ENCODE data around the gene PDZD8.

PDZD8 gene

GRCh38 chr10:117339578-117339977 lies 35.7 kb downstream of the PDZD8 start:
- no peak overlapping the region for H3K4me3 ChIP-seq (ENCODE audit: low read depth, low read length)
- DNase-seq (ENCODE audit: low read depth): no peak
- no peak for TF ChIP-seq CTCF (IDR thresholded peaks at IDR 0.05; ENCODE audit: low read depth, low read length, missing control alignments)

- no peak for TF ChIP-seq CTCF (IDR thresholded peaks at IDR 0.05; ENCODE audit: low read depth, low read length, missing control alignments)
- H3K4me3 ChIP-seq (ENCODE audit: low read depth, low read length): no peak overlapping the region
- DNase-seq (ENCODE audit: low read depth): no peak
Measured at GRCh38 chr10:117334926-117335325, 40.3 kb downstream of the PDZD8 start.

GRCh38 chr10:117334066-117334465 lies 41.2 kb downstream of the PDZD8 start:
- no peak overlapping the region for H3K4me3 ChIP-seq (ENCODE audit: low read depth, low read length)
- DNase-seq (ENCODE audit: low read depth): no peak
- no peak for TF ChIP-seq CTCF (IDR thresholded peaks at IDR 0.05; ENCODE audit: low read depth, low read length, missing control alignments)

- no peak for DNase-seq (ENCODE audit: low read depth)
- TF ChIP-seq CTCF (IDR thresholded peaks at IDR 0.05; ENCODE audit: low read depth, low read length, missing control alignments): no peak
- no peak overlapping the region for H3K4me3 ChIP-seq (ENCODE audit: low read depth, low read length)
Measured at GRCh38 chr10:117327262-117327661, 48.0 kb downstream of the PDZD8 start.

GRCh38 chr10:117324367-117324766 lies 50.9 kb downstream of the PDZD8 start:
- H3K4me3 ChIP-seq (ENCODE audit: low read depth, low read length): no peak overlapping the region
- no peak for TF ChIP-seq CTCF (IDR thresholded peaks at IDR 0.05; ENCODE audit: low read depth, low read length, missing control alignments)
- DNase-seq (ENCODE audit: low read depth): no peak

GRCh38 chr10:117322260-117322659 lies 53.0 kb downstream of the PDZD8 start:
- H3K4me3 ChIP-seq (ENCODE audit: low read depth, low read length): no peak overlapping the region
- no peak for DNase-seq (ENCODE audit: low read depth)
- no peak for TF ChIP-seq CTCF (IDR thresholded peaks at IDR 0.05; ENCODE audit: low read depth, low read length, missing control alignments)

- DNase-seq (ENCODE audit: low read depth): peak; percentile 5
- no peak overlapping the region for H3K4me3 ChIP-seq (ENCODE audit: low read depth, low read length)
- peak; percentile 50 for TF ChIP-seq CTCF (IDR thresholded peaks at IDR 0.05; ENCODE audit: low read depth, low read length, missing control alignments)
Measured at GRCh38 chr10:117320050-117320665, 55.1 kb downstream of the PDZD8 start.
